ENCODE data around the gene CGB5.
"Not testable (repeated sequence)": the region's sequence is repeated elsewhere in the genome, so short reads cannot be mapped to it uniquely, and the experiment has no call there.

Gene CGB5

DNA sequence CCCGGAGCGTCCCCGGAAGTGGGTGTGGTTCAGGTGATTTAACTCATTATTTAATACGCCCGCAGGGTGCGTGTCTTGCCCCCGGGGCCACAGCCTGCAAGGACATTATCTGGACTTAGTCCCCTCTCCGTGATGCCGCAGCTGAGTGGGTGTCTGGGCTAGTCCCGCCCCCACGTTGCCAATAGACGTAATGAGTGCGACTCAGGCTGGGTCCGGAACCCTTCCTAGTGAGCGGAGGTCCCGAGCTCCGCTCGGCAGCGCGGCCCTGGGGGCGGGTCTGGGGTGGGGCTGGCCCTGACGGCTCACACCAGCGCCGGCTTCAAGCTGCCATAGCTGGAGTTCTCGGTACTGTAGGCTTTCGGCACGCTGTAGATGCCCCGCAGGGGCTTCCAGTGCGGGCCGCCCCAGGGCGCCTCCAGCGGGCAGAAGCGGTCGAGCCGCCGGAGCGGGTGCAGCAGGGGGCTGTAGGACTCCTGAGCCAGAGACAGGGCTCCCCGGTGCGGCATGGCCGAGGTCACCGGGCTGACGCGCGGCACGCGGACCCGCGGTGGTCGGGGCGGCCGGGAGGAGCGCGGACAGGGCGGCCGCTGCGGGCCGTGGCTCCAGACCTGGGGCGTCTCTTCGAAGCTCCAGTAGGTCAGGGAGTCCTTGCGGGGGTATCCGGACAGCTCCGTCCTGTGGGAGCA is 25.8 kb upstream of the CGB5 start:
- H3K27me3 ChIP-seq (ENCODE audit: insufficient read depth, poor library complexity, severe bottlenecking) = no peaks in the 10 kb centered on the region
- H3K36me3 ChIP-seq (ENCODE audit: low read depth) = peaks cover 8% of the 10 kb centered on the region
- H3K9me3 ChIP-seq (ENCODE audit: severe bottlenecking) = no peaks in the 10 kb centered on the region
- ATAC-seq (ENCODE audit: low read depth) (peak; percentile 65), DNase-seq (ENCODE audit: low spot score) (peak; percentile 66)
- no peaks in the 10 kb centered on the region for H3K4me1 ChIP-seq (ENCODE audit: insufficient read depth, poor library complexity, severe bottlenecking)
- TF ChIP-seq, protein P1, sequence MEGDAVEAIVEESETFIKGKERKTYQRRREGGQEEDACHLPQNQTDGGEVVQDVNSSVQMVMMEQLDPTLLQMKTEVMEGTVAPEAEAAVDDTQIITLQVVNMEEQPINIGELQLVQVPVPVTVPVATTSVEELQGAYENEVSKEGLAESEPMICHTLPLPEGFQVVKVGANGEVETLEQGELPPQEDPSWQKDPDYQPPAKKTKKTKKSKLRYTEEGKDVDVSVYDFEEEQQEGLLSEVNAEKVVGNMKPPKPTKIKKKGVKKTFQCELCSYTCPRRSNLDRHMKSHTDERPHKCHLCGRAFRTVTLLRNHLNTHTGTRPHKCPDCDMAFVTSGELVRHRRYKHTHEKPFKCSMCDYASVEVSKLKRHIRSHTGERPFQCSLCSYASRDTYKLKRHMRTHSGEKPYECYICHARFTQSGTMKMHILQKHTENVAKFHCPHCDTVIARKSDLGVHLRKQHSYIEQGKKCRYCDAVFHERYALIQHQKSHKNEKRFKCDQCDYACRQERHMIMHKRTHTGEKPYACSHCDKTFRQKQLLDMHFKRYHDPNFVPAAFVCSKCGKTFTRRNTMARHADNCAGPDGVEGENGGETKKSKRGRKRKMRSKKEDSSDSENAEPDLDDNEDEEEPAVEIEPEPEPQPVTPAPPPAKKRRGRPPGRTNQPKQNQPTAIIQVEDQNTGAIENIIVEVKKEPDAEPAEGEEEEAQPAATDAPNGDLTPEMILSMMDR (IDR thresholded peaks at IDR 0.05; ENCODE audit: poor library complexity, severe bottlenecking) = peak; percentile 52
- H3K4me3 ChIP-seq (ENCODE audit: severe bottlenecking) = peak overlapping the region; percentile 41
- peak overlapping the region; percentile 64 for H3K27ac ChIP-seq (ENCODE audit: poor library complexity, severe bottlenecking)

DNA sequence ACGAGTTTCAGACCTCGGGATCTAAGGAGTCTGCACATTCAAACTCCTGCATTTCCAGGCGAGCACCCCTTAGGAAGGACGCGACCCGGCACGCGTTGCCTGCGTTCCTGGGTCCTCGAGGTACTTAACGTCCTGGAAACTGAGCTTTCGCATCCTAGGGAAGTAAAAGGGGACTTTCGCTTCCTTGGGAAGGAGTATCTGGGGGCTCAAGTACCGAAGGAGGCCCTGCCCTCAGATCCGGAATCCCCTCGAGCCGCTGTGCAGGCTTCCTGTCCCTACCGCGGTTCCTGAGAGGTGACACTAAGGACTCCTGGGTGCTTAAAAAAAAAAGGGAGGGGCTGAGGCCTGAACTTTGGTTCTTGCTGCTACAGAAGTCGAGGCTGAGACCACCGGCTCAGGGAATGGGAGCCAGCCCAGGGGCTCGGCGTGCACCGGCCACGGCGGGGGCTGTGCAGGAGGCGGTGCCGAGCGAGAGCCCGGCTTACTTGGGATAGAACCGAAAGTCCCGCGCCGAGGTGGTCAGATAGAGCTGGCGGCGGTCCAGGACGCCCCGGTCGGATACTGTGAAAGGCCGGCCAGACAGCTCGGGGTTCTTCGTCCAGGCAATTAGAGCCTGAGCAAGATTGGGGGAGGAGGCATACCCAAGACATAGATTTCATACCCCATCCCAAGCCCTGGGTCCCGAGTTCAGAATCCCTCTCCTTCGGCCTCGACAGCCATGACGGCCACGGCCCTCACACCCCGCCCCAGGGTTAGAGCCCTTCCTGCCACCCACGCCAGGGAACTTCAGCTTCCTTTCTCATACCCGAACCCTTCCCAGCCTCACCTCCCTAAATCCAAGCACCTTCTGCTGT is 25.0 kb upstream of the CGB5 start:
- not testable (repeated sequence) for DNase-seq (ENCODE audit: low spot score)

DNA sequence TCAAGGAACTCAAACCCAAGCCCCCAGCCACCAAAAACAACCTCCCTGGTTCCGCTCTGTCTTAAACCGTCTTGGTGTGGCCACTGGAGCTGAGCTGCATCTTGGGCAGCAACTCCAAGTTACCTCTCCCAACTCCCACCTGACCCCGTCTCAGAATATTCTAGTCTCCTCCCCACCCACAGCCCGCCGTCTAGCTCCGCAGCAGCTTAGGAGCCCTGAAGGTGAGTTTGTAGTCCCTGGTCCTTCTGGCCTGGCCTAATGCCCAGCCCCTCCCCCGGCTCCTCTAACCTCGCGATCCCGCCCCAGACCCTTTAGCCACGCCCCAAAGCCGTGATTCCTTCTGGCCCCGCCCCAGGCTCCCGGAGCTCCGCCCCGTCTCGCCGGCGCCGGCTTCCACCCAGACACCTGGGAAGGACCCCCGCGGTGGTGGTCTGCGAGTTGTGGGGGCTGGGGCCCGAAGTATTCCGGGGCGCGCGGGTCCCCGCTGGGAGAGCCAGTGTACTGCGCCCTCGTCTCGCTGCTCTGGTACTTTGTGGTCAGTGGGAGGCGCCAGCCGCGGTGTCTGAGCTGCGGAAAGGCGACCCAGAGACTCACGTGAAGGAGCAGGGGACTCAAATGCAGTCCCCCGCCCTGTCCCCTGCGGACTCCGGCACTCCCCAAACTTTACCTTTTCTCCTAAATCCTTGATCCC is 24.3 kb upstream of the CGB5 start:
- Histone ChIP-seq H3K27ac (ENCODE audit: poor library complexity, severe bottlenecking) (peak overlapping the region; percentile 64), H3K4me1 (ENCODE audit: insufficient read depth, poor library complexity, severe bottlenecking) (no peaks in the 10 kb centered on the region), H3K4me3 (ENCODE audit: severe bottlenecking) (peak overlapping the region; percentile 41), H3K27me3 (ENCODE audit: insufficient read depth, poor library complexity, severe bottlenecking) (no peaks in the 10 kb centered on the region), H3K36me3 (ENCODE audit: low read depth) (peaks cover 7% of the 10 kb centered on the region), H3K9me3 (ENCODE audit: severe bottlenecking) (no peaks in the 10 kb centered on the region)
- ATAC-seq (ENCODE audit: low read depth) (peak; percentile 63), DNase-seq (ENCODE audit: low spot score) (peak; percentile 84)
- TF ChIP-seq, protein P1 (IDR thresholded peaks at IDR 0.05; ENCODE audit: poor library complexity, severe bottlenecking) = peak; percentile 11

More for the DNA sequence above, 25.0 kb upstream of the CGB5 start:
- ATAC-seq (ENCODE audit: low read depth) = peak; percentile 5; the same call in 2 of the 3 replicates
- H3K9me3 ChIP-seq (ENCODE audit: severe bottlenecking); H3K4me1 ChIP-seq (ENCODE audit: insufficient read depth, poor library complexity, severe bottlenecking); H3K36me3 ChIP-seq (ENCODE audit: low read depth); H3K27me3 ChIP-seq (ENCODE audit: insufficient read depth, poor library complexity, severe bottlenecking): not testable (repeated sequence)
- H3K4me3 ChIP-seq (ENCODE audit: severe bottlenecking) = peak overlapping the region; percentile 41
- H3K27ac ChIP-seq (ENCODE audit: poor library complexity, severe bottlenecking) = peak overlapping the region; percentile 64

DNA sequence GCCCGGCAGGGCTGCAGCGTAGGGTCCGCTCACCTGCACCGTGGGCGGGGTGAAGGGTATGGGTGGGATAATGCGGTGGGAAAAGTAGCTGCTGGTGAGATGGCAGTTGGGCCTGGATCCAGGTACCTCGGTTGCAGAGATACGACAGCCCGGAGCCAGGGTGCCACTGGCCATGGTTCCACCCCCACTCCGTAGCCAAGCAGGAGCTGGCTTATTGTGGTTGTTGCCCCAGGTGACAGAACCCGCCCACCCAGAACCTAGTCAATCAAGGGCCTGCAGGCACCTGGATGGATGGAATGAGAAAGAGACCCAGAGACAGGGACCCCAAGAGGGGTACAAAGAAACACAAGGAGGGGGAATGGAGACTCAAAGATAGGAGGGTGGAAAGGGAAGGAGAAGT is 23.3 kb upstream of the CGB5 start:
- no peaks in the 10 kb centered on the region for H3K4me1 ChIP-seq (ENCODE audit: insufficient read depth, poor library complexity, severe bottlenecking)
- H3K9me3 ChIP-seq (ENCODE audit: severe bottlenecking) = no peaks in the 10 kb centered on the region
- ATAC-seq (ENCODE audit: low read depth) (no peak), DNase-seq (ENCODE audit: low spot score) (no peak)
- TF ChIP-seq, protein P1 (IDR thresholded peaks at IDR 0.05; ENCODE audit: poor library complexity, severe bottlenecking) = no peak
- H3K27me3 ChIP-seq (ENCODE audit: insufficient read depth, poor library complexity, severe bottlenecking) = no peaks in the 10 kb centered on the region
- H3K27ac ChIP-seq (ENCODE audit: poor library complexity, severe bottlenecking) = no peak overlapping the region
- H3K36me3 ChIP-seq (ENCODE audit: low read depth) = no peaks in the 10 kb centered on the region
- H3K4me3 ChIP-seq (ENCODE audit: severe bottlenecking) = no peak overlapping the region

Measured in RWPE2 (cell line).